ES-I3 (cell line): ENCODE data around the gene NACA2.

ENCODE experiments used
- H3K36me3 ChIP-seq: 2 replicates; pipeline ENCODE4 v1.6.1; 2013; ENCODE audit warnings: mild to moderate bottlenecking, low read length, control low read depth, moderate library complexity; ENCODE audit not compliant: insufficient read depth
- H3K4me1 ChIP-seq: 2 replicates; pipeline ENCODE4 v1.6.1; 2013; ENCODE audit warnings: mild to moderate bottlenecking, control low read depth, low read length; ENCODE audit not compliant: insufficient read depth
- H3K9ac ChIP-seq: 2 replicates; pipeline ENCODE4 v1.6.1; 2013; ENCODE audit warnings: low read depth, mild to moderate bottlenecking, low read length, moderate library complexity
- H3K9me3 ChIP-seq: 2 replicates; pipeline ENCODE4 v1.6.1; 2013; ENCODE audit warnings: mild to moderate bottlenecking, low read length, moderate library complexity; ENCODE audit not compliant: control insufficient read depth, insufficient read depth

Gene NACA2

GRCh38 chr17:61619493-61619892 is 28.5 kb upstream of the NACA2 start:
- Histone ChIP-seq H3K9ac (no peak overlapping the region), H3K36me3 (no peaks in the 10 kb centered on the region)

GRCh38 chr17:61618950-61619349 is 27.9 kb upstream of the NACA2 start:
- H3K9me3 ChIP-seq: peaks cover 16% of the 10 kb centered on the region; the same call in 1 of the 2 replicates
- no peak overlapping the region for H3K9ac ChIP-seq
- H3K36me3 ChIP-seq: no peaks in the 10 kb centered on the region
- H3K4me1 ChIP-seq: no peaks in the 10 kb centered on the region

More at GRCh38 chr17:61619493-61619892, 28.5 kb upstream of the NACA2 start:
- no peaks in the 10 kb centered on the region for H3K4me1 ChIP-seq
- peaks cover 16% of the 10 kb centered on the region; the same call in 1 of the 2 replicates for H3K9me3 ChIP-seq

- Histone ChIP-seq H3K9ac (no peak overlapping the region), H3K4me1 (no peaks in the 10 kb centered on the region), H3K9me3 (peaks cover 16% of the 10 kb centered on the region; the same call in 1 of the 2 replicates), H3K36me3 (no peaks in the 10 kb centered on the region)
Observed at GRCh38 chr17:61617330-61617729, 26.3 kb upstream of the NACA2 start.

GRCh38 chr17:61616783-61617182 is 25.8 kb upstream of the NACA2 start:
- no peak overlapping the region for H3K9ac ChIP-seq
- peaks cover 16% of the 10 kb centered on the region; the same call in 1 of the 2 replicates for H3K9me3 ChIP-seq
- no peaks in the 10 kb centered on the region for H3K4me1 ChIP-seq
- H3K36me3 ChIP-seq: no peaks in the 10 kb centered on the region

- Histone ChIP-seq H3K4me1 (no peaks in the 10 kb centered on the region), H3K36me3 (no peaks in the 10 kb centered on the region), H3K9me3 (peaks cover 16% of the 10 kb centered on the region; the same call in 1 of the 2 replicates), H3K9ac (no peak overlapping the region)
Observed at GRCh38 chr17:61614219-61614618, 23.2 kb upstream of the NACA2 start.

GRCh38 chr17:61611323-61611722 is 20.3 kb upstream of the NACA2 start:
- H3K36me3 ChIP-seq: no peaks in the 10 kb centered on the region
- H3K4me1 ChIP-seq: no peaks in the 10 kb centered on the region
- H3K9me3 ChIP-seq: peaks cover 7% of the 10 kb centered on the region; the same call in 1 of the 2 replicates
- no peak overlapping the region for H3K9ac ChIP-seq

GRCh38 chr17:61605692-61606091 is 14.7 kb upstream of the NACA2 start:
- Histone ChIP-seq H3K9ac (no peak overlapping the region), H3K36me3 (no peaks in the 10 kb centered on the region)

GRCh38 chr17:61601297-61601696 is 10.3 kb upstream of the NACA2 start:
- Histone ChIP-seq H3K9me3 (no peaks in the 10 kb centered on the region), H3K36me3 (no peaks in the 10 kb centered on the region), H3K9ac (no peak overlapping the region), H3K4me1 (no peaks in the 10 kb centered on the region)

More at GRCh38 chr17:61605692-61606091, 14.7 kb upstream of the NACA2 start:
- Histone ChIP-seq H3K4me1 (no peaks in the 10 kb centered on the region), H3K9me3 (no peaks in the 10 kb centered on the region)

GRCh38 chr17:61600621-61601020 is 9.6 kb upstream of the NACA2 start:
- no peaks in the 10 kb centered on the region for H3K36me3 ChIP-seq
- H3K9me3 ChIP-seq: no peaks in the 10 kb centered on the region
- H3K9ac ChIP-seq: no peak overlapping the region
- H3K4me1 ChIP-seq: no peaks in the 10 kb centered on the region

- Histone ChIP-seq H3K4me1 (no peaks in the 10 kb centered on the region), H3K36me3 (no peaks in the 10 kb centered on the region), H3K9me3 (no peaks in the 10 kb centered on the region), H3K9ac (no peak overlapping the region)
Observed at GRCh38 chr17:61599608-61600007, 8.6 kb upstream of the NACA2 start.

- H3K9ac ChIP-seq: no peak overlapping the region
- H3K4me1 ChIP-seq: no peaks in the 10 kb centered on the region
- no peaks in the 10 kb centered on the region for H3K9me3 ChIP-seq
- H3K36me3 ChIP-seq: no peaks in the 10 kb centered on the region
Observed at GRCh38 chr17:61598014-61598413, 7.0 kb upstream of the NACA2 start.

GRCh38 chr17:61597607-61598006 is 6.6 kb upstream of the NACA2 start:
- H3K9me3 ChIP-seq: no peaks in the 10 kb centered on the region
- no peaks in the 10 kb centered on the region for H3K4me1 ChIP-seq
- no peaks in the 10 kb centered on the region for H3K36me3 ChIP-seq
- no peak overlapping the region for H3K9ac ChIP-seq

GRCh38 chr17:61595418-61596186 is 4.6 kb upstream of the NACA2 start:
- no peaks in the 10 kb centered on the region for H3K4me1 ChIP-seq
- H3K9me3 ChIP-seq: no peaks in the 10 kb centered on the region
- H3K9ac ChIP-seq: no peak overlapping the region
- H3K36me3 ChIP-seq: no peaks in the 10 kb centered on the region

GRCh38 chr17:61594294-61594825 is 3.3 kb upstream of the NACA2 start:
- Histone ChIP-seq H3K36me3 (no peaks in the 10 kb centered on the region), H3K9ac (no peak overlapping the region), H3K9me3 (no peaks in the 10 kb centered on the region), H3K4me1 (no peaks in the 10 kb centered on the region)

- Histone ChIP-seq H3K4me1 (no peaks in the 10 kb centered on the region), H3K9me3 (no peaks in the 10 kb centered on the region), H3K36me3 (no peaks in the 10 kb centered on the region), H3K9ac (no peak overlapping the region)
Observed at GRCh38 chr17:61593426-61593825, 2.4 kb upstream of the NACA2 start.
